ENCODE measurements around the gene MYO1A.

GRCh38 chr12:57046086-57046791 lies 3.7 kb downstream of the MYO1A start:
- TF ChIP-seq CTCF (conservative IDR thresholded peaks at IDR 0.05 in 1 of 2, IDR thresholded peaks at IDR 0.05 in 1 of 2; ENCODE audit: extremely low read depth in 1 of 2, insufficient read depth in 1 of 2, low read depth in 1 of 2, low read length in 2 of 2) (no peak), EZH2 (IDR thresholded peaks at IDR 0.05; ENCODE audit: borderline replicate concordance, low read length) (no peak)
